Left forelimb (tissue), 1 donor: ENCODE results near the gene SLC17A2.
"Not testable (repeated sequence)": the region's sequence is repeated elsewhere in the genome, so short reads cannot be mapped to it uniquely, and the experiment has no call there.

Experiments used
- DNase-seq: peaks from one replicate; pipeline ENCODE4 v3.0.0-alpha.2; 2018; ENCODE audit warnings: low spot score

Gene SLC17A2

DNA sequence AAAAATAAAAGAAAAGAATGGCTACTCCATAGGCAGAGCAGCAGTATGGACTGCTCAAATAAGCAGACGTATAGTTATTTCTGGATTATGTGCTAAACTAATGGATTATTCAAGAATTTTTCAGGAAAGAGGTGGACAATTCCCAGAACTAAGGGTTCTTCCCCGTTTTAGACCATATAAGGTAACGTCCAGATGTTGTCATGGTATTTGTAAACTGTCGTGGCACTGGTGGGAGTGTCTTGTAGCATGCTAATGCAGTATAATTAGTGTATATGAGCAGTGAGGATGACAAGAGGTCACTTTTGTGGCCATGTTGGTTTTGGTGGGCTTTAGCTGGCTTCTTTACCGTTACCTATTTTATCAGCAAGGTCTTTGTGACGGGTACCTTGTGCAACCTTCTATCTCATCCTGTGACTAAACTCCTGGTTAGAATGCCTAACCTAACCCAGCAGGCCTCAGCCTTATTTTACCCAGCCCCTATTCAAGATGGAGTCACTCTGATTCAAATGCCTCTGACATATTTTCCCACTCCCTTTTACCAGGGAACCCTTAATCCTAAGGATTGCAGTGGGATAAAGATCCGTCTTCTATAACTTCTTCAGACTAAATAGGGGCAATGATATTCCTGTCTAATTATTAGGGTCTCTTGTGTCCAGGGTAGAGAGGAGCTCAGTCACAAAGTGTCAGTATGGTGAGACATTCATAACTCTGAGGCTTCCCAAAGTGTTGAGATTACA lies 21.0 kb upstream of the SLC17A2 start:
- DNase-seq: no peak

DNA sequence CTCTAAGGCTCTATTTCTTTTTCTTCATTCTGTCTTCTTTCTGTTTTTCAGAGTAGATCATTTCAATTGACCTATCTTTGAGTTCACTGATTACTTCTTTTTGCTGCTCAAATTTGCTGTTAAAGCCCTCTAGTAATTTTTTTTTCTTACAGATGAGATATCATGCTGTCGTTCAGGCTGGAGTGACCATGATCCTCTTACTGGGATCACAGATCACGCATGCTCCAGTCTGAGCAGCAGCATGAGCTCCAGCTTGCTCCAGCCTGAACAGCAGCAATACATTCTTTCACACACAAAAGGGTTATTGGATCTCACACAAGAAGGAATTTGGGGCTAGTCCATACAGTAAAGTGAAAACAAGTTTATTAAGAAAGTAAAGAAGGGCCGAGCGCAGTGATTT lies 19.8 kb upstream of the SLC17A2 start:
- no peak for DNase-seq

- DNase-seq: no peak
Measured at GRCh38 chr6:25949695-25950094, 19.2 kb upstream of the SLC17A2 start.

DNA sequence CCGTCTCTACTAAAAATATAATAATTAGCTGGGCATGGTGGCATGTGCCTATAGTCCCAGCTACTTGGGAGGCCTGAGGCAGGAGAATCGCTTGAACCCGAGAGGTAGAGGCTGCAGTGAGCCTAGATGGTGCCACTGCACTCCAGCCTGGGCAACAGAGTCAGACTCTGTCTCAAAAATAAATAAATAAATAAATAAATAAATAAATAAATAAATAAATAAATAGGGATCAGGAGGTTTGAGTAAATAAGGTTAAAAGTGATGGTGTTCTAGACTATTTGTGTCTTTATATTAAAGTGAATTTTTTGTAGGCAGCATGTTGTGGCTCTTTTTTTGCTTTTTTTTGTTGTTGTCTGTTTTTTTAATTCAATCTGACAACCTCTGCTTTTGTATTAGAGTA lies 17.0 kb upstream of the SLC17A2 start:
- DNase-seq: not testable (repeated sequence)

DNA sequence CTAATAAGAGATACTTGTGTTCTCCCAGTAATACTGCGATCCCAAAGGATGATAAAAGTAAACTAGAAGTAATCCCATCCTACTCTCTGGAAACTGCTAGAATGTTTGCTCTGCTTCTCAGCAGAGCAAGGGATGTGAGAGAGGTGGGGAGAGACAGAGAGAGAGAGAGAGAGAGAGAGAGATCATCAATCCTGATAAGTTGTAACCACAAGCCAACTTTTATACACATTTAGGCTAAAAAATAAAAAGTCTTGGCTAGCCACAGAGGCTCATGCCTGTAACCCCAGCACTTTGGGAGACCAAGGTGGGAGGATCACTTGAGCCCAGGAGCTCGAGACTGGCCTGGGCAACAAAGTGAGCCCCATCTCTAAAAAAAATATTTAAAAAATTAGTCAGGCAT lies 16.1 kb upstream of the SLC17A2 start:
- no peak for DNase-seq

- DNase-seq: not testable (repeated sequence)
Measured at GRCh38 chr6:25945738-25946137, 15.2 kb upstream of the SLC17A2 start.

DNA sequence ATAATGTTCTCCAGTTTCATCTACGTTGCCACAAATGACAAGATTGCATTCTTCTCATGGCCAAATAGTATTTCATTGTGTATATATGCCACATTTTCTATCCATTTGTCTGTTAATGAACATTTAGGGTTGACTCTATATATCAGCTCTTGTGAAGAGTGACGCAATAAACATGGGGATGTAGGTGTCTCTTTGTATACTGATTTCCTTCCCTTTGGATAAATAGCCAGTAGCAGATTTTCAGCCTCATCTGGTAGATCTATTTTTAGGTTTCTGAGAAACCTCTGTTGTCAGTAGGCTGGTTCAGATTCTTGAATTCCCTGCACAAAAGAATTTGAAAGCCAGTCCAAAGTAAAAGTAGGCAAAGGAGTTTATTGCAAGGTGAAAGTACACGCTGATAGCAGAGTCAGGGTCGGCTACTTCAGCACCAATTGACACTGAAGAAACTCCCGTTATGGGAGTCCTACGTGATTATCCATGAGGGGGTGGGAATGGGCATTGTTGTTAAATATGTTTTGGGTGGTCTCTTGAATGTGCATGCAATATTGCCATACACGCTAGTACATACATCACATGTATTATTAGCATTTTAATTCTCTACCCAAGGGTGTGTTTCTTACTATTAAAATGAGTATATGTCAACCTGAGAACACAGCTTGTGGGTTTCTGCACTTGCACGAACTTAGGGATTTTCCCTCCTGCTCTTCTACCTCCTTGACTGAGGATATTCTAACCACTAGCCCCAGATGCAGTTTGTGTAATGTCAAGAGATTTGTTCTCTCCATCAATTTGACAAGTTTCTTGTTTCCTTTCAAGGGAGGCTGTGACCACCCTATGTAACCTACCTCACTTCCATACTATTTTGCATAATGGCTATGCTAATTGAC lies 14.4 kb upstream of the SLC17A2 start:
- DNase-seq: no peak

DNA sequence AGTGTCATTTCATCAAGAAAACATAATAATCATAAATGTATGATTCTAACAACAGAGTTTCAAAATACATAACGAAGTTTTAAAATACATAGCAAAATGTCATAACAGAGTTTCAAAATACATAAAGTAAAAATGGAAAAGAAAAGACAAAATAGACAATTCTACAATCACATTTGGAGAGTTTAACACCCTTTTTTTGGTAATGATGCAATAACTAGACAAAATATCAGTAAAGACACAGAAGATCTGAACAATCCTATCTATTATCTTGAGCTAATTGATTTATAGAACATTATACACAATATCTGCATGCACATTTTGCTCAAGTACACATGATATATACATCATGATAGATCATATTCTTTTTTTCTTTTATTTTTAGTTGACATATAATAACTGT lies 13.4 kb upstream of the SLC17A2 start:
- DNase-seq: no peak

DNA sequence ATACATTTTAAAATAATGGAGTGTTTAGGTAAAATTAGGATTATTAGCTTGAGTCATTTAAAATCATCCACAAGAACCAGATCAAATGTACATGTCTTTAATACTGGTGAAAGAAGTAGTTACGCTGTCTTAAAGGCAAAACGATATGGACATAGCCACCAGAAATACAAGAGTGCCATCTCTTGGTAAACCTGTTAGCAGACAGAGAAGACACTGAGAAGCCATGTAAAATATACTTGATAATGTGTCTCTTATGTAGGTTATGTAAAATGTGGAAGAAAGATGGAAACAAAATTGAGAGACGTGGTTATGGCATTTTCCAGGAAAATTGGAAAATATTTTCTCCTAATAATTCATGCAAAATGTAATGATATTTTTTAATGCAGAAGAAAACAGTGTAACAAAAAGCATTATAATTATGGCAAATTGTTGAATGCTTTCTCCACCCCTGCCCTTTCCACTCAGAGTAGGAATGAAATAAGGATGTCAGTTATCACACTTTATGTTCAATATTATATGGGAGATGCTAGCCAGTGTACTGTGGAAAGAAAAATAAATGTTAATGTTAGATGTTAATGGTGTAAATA lies 12.2 kb upstream of the SLC17A2 start:
- no peak for DNase-seq

- DNase-seq: no peak
Measured at GRCh38 chr6:25939593-25939992, 9.1 kb upstream of the SLC17A2 start.

DNA sequence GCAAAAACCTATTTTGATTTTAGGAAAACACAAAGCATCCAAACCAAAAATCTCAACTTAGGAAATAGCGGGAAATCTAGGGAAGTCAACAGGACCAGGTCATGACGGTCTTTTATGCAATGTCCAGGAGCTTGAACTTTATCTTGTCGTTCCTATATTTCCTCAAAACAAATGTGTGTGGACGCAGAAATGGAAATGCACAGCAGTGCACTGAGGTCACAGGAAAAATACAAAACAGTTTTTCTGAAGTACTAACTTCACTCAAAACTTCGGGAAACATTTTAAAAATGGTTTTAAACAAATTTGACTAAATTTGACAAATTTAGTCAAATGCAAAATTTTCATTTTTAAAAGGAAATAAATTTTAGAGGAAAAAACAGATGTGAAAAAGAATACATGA lies 5.5 kb upstream of the SLC17A2 start:
- DNase-seq: no peak

GRCh38 chr6:25934735-25935313 lies 4.3 kb upstream of the SLC17A2 start:
- no peak for DNase-seq

DNA sequence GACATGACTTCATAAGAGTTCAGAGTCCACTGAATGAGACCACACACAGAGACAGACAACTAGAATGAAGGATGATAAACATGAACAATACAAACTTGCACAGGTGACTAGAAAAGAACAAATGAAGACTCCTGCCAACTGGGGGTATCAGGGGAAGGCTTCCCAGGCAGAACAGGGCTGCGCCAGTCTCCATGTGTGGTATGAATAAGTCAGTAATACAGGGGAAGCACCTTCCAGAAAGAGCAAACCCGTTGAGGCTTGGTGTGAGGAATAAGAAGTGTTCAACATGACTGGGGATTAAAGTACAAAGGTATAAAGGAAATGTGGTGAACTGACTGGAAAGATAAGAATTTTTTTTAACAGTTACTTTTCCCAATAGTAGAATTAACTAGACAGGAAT lies 3.7 kb upstream of the SLC17A2 start:
- no peak for DNase-seq

- no peak for DNase-seq
Measured at GRCh38 chr6:25931411-25931709, 869 bp upstream of the SLC17A2 start.

DNA sequence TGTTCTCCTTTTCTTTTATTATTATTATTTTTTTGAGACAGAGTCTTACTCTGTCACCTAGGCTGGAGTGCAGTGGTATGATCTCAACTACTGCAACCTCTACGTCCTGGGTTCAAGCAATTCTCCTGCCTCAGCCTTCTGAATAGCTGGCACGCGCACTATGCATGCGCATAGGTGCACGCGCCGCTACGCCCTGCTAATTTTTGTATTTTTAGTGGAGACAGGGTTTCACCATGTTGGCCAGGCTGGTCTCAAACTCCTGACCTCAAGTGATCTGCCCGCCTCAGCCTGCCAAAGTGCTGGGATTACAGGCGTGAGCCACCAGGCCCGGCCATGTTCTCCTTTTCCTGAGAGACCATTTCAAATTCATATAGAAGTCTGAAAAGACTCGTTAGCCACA lies 706 bp downstream of the SLC17A2 start:
- not testable (repeated sequence) for DNase-seq

GRCh38 chr6:25928562-25929324 lies 1.7 kb downstream of the SLC17A2 start:
- DNase-seq: no peak

GRCh38 chr6:25927756-25928216 lies 2.7 kb downstream of the SLC17A2 start:
- no peak for DNase-seq

- DNase-seq: no peak
Measured at GRCh38 chr6:25927178-25927577, 3.3 kb downstream of the SLC17A2 start.

- no peak for DNase-seq
Measured at GRCh38 chr6:25925876-25926275, 4.6 kb downstream of the SLC17A2 start.

DNA sequence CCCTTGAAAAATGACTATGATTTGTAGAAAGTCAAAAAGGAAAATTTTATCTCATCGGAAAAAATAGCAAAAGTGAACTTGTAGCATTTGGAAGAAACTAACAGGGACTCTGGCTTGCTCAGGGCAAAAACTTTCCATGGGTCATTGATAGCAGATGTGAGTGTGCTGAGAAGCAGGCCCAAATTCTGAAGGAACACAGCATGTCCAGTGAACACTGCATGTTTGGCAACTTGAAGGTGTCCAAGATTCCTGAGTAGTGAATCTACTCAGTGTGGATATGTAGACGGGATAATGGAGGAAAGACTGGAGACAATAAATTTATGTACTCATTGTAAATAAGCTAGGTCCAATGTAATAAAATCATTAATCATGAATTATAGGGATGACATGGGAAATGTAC lies 8.2 kb downstream of the SLC17A2 start:
- DNase-seq: no peak

- no peak for DNase-seq
Measured at GRCh38 chr6:25921525-25922203, 8.8 kb downstream of the SLC17A2 start.
